Small intestine (tissue), 7 donors: ENCODE results near the gene MRPL20. TPM values are rescaled to one million over a fixed set of nuclear protein-coding genes. Genes with fewer than 3 reads are reported as not detected.

Source experiments
- DNase-seq, 2 donors: peaks; one replicate each; pipeline versions ENCODE4 v3.0.0 to v3.0.0-alpha.2; 2013
- FAIRE-seq: peaks from 2 replicates; lab custom pipeline; 2012; peaks lifted over from hg19 to GRCh38; lab: Jason Lieb, UNC
- H3K27ac ChIP-seq, 3 donors: one replicate each; pipeline ENCODE4 v1.5.1; 2013; ENCODE audit warnings: low read length in 2 of 3, mild to moderate bottlenecking in 2 of 3, control low read depth in 1 of 3, inconsistent platforms in 1 of 3, low read depth in 1 of 3, moderate library complexity in 1 of 3
- H3K27me3 ChIP-seq, 3 donors: one replicate each; pipeline ENCODE4 v1.6.1; 2013; ENCODE audit warnings: low read length in 3 of 3, inconsistent platforms in 1 of 3; ENCODE audit not compliant: control insufficient read depth in 3 of 3, insufficient read depth in 3 of 3
- H3K36me3 ChIP-seq, 3 donors: one replicate each; pipeline ENCODE4 v1.6.1; 2013; ENCODE audit warnings: low read length in 3 of 3, inconsistent platforms in 1 of 3, low read depth in 1 of 3, mild to moderate bottlenecking in 1 of 3, moderate library complexity in 1 of 3; ENCODE audit not compliant: control insufficient read depth in 3 of 3, insufficient read depth in 2 of 3
- H3K4me1 ChIP-seq, 3 donors: one replicate each; pipeline ENCODE4 v1.6.1; 2013; ENCODE audit warnings: low read length in 2 of 3, inconsistent platforms in 1 of 3, low read depth in 1 of 3, mild to moderate bottlenecking in 1 of 3, moderate library complexity in 1 of 3; ENCODE audit not compliant: control insufficient read depth in 3 of 3, insufficient read depth in 2 of 3
- H3K4me3 ChIP-seq, 3 donors: one replicate each; pipeline ENCODE4 v1.5.1; 2013; ENCODE audit warnings: low read length in 3 of 3, control low read depth in 1 of 3, inconsistent platforms in 1 of 3, low read depth in 1 of 3, mild to moderate bottlenecking in 1 of 3, moderate library complexity in 1 of 3
- H3K9me3 ChIP-seq, 2 donors: one replicate each; pipeline ENCODE4 v1.6.1; 2013; ENCODE audit warnings: low read depth in 1 of 2, low read length in 1 of 2; ENCODE audit not compliant: control insufficient read depth in 2 of 2, insufficient read depth in 1 of 2
- WGBS, 3 donors: extraction: QIAGEN DNeasy Blood & Tissue Kit; methylation state at CpG; one replicate each; pipeline ENCODE4 v1.1.7; 2013; 5-methylcytosine and 5-hydroxymethylcytosine counted together
- polyA plus RNA-seq, 4 donors: library from polyadenylated mRNA; stranded (reverse) in 3 of 4; unstranded in 1 of 4; fragments of 200-250 nt in 3 of 4; fragments of 120-200 nt in 1 of 4; gene quantifications; one replicate each; pipeline versions ENCODE4 v1.2.1 to v1.2.3, GENCODE V29; 2013
- donor health status: healthy with polysubstance abuse.
- donor health status: control.
- donor health status: control.
- donor health status: Bipolar disorder and iron deficiency.
- donor health status: healthy.

MRPL20 gene
- polyA plus RNA-seq, 4 donors = 135 to 221 (median 167) TPM

DNA sequence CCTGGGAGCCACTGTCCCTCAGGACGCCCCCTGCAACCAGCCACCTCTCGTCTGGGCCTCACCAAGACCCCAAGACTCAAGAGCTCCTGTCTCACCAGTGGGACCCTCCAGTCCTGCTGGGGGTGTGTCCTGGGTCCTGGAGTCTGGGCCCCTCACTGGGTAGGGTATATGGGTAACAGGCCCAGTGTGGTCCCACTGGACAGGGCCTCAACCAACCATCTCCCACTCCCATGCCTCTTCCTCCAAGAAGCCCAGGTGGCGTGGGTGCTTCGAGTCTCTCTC, 27.7 kb upstream of the MRPL20 start:
- H3K36me3 ChIP-seq = peaks cover 0 to 23% (median 0%) of the 10 kb centered on the region in 3 donors
- H3K4me1 ChIP-seq = peaks cover 0 to 84% (median 6%) of the 10 kb centered on the region in 3 donors
- no peaks in the 10 kb centered on the region for H3K27me3 ChIP-seq
- H3K9me3 ChIP-seq = no peaks in the 10 kb centered on the region
- FAIRE-seq = no peak
- H3K27ac ChIP-seq = peak overlapping the region in 2 of 3 donors; percentile 91 to 96
- no peak for DNase-seq
- WGBS, 3 donors = 64 to 96% (median 74%) methylated on average over 4 of the region's 4 CpGs
- no peak overlapping the region for H3K4me3 ChIP-seq

DNA sequence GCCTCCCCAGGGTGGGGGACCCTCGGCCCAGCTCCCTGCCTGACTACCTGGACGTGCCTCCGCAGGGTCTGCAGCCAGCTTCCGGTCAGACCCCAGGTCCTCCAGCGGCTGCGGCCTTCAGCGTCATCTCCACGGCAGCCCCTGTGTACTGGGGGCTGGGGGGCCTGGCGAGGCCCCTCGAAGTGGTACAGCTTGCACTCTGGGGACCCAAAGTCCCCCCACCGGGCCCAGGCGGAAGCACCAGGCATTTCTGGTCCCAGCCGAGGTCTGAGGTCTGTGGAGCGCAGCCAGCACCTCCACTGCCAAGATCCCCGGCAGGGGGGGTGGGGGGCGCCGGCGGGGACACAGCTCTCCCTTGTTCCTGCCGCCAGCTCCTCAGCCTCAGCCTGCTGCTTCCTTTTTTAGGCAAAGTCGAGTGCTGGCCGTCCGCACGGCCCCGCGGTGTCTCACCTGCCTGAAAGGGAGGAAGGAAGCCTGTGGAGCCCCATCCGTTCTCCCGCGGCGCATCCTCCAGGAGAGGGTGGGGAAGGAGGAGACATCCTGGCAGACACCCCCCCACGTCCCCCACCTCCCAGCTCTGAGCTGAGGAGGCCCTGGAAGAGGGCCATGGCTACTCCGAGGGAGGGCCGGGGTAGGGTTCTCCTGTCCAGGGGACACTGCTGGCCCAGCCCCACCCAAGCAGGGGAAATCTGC, 27.2 kb upstream of the MRPL20 start:
- Histone ChIP-seq H3K27ac (peak overlapping the region in 2 of 3 donors; percentile 91 to 96), H3K36me3 (peaks cover 0 to 23% (median 0%) of the 10 kb centered on the region in 3 donors), H3K27me3 (no peaks in the 10 kb centered on the region), H3K9me3 (no peaks in the 10 kb centered on the region), H3K4me3 (no peak overlapping the region), H3K4me1 (peaks cover 0 to 88% (median 6%) of the 10 kb centered on the region in 3 donors)
- no peak for FAIRE-seq
- DNase-seq = peak in 1 of 2 donors; percentile 42
- 31 to 56% (median 49%) methylated on average over 26 to 32 of the region's 32 CpGs for WGBS, 3 donors

DNA sequence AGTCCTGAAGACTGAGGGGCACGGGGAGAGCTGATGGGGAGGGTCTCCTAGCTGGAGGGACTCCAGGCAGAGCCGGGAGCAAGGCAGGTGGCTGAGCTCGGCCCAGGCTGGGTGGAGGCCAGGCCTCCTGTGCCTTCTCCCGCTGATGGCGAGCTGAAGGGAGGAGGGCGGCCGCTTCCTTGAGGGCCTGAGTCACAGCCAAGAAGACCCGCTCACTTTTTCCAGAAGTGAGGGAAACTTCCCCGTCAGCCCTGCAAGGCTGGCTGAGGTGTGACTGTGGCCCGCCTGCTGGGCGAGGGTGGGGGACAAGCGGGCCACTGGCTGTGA, 26.7 kb upstream of the MRPL20 start:
- H3K4me1 ChIP-seq = peaks cover 0 to 88% (median 6%) of the 10 kb centered on the region in 3 donors
- 24 to 39% (median 35%) methylated on average over 8 to 12 of the region's 12 CpGs for WGBS, 3 donors
- H3K9me3 ChIP-seq = no peaks in the 10 kb centered on the region
- H3K27ac ChIP-seq = peak overlapping the region in 2 of 3 donors; percentile 91 to 96
- peaks cover 0 to 19% (median 0%) of the 10 kb centered on the region in 3 donors for H3K36me3 ChIP-seq
- no peak overlapping the region for H3K4me3 ChIP-seq
- no peak for FAIRE-seq
- H3K27me3 ChIP-seq = no peaks in the 10 kb centered on the region
- peak in 1 of 2 donors; percentile 51 for DNase-seq

DNA sequence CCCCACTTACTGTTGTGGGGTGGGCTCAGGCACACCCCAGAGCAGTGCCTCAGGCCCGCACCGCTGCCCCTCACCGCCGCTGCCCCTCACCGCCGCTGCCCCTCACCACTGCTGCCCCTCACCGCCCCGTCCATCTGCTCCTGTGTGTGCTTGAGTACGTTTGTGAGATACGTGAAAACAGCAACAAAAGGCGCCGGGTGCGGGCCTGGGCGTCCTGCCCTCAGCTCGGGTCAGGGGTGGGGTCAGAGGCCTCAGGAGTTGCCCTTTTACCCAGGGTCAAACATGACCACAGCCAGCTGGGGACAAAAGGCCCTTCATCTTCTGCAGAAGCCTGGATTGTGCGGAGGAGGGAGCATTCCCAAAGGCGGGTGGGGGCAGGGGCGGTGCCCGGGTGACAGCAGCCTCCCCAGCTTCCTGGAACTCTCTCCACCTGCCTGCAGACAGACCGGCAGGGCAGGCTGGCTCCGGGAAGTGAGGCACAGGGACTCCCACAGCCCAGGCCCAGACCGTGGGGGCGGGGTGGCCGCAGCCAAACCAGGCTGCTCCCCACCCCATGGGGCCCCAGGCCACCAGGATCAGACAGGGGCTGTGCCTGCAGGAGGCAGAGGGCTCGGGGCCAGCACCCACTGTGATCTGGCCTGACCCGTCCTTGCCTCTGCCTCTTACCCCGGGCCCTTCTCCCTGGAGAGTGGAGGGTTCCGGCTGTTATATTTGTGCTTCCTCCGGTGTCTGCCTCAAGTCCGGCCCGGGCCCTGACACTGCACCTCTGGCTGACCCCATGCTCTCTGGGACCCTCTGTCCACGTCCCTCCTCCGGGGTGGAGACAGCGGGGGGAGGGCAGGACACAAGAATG, 26.1 kb upstream of the MRPL20 start:
- 24 to 52% (median 36%) methylated on average over 29 to 34 of the region's 34 CpGs for WGBS, 3 donors
- Histone ChIP-seq H3K4me1 (peaks cover 0 to 84% (median 6%) of the 10 kb centered on the region in 3 donors), H3K36me3 (peaks cover 0 to 14% (median 0%) of the 10 kb centered on the region in 3 donors), H3K27me3 (no peaks in the 10 kb centered on the region), H3K4me3 (no peak overlapping the region), H3K27ac (peak overlapping the region in 2 of 3 donors; percentile 91 to 96), H3K9me3 (peaks cover 0 to 2% of the 10 kb centered on the region in 2 donors)
- FAIRE-seq (no peak), DNase-seq (peak; percentile 81 to 94)

GRCh38 chr1:1432274-1432950, 25.3 kb upstream of the MRPL20 start:
- H3K4me1 ChIP-seq = peaks cover 0 to 78% (median 6%) of the 10 kb centered on the region in 3 donors
- DNase-seq (no peak), FAIRE-seq (no peak)
- H3K4me3 ChIP-seq = no peak overlapping the region
- peaks cover 0 to 2% of the 10 kb centered on the region in 2 donors for H3K9me3 ChIP-seq
- WGBS, 3 donors = 64 to 76% (median 71%) methylated on average over 28 of the region's 28 CpGs
- H3K27me3 ChIP-seq = no peaks in the 10 kb centered on the region
- H3K36me3 ChIP-seq = peaks cover 0 to 9% (median 0%) of the 10 kb centered on the region in 3 donors
- H3K27ac ChIP-seq = peak overlapping the region in 2 of 3 donors; percentile 91 to 96

GRCh38 chr1:1431845-1432273, 24.8 kb upstream of the MRPL20 start:
- FAIRE-seq (no peak), DNase-seq (peak in 1 of 2 donors; percentile 88)

GRCh38 chr1:1430992-1431844, 24.1 kb upstream of the MRPL20 start:
- H3K27me3 ChIP-seq = peaks cover 0 to 6% (median 0%) of the 10 kb centered on the region in 3 donors
- peak overlapping the region in 2 of 3 donors; percentile 91 to 96 for H3K27ac ChIP-seq
- peaks cover 0 to 2% of the 10 kb centered on the region in 2 donors for H3K9me3 ChIP-seq
- 52 to 63% (median 59%) methylated on average over 15 to 18 of the region's 18 CpGs for WGBS, 3 donors
- no peaks in the 10 kb centered on the region for H3K36me3 ChIP-seq
- H3K4me1 ChIP-seq = peaks cover 0 to 72% (median 6%) of the 10 kb centered on the region in 3 donors
- DNase-seq (peak in 1 of 2 donors; percentile 89), FAIRE-seq (no peak)
- peak overlapping the region in 1 of 3 donors; percentile 39 for H3K4me3 ChIP-seq

More at GRCh38 chr1:1431845-1432273, 24.8 kb upstream of the MRPL20 start:
- Histone ChIP-seq H3K4me1 (peaks cover 0 to 73% (median 6%) of the 10 kb centered on the region in 3 donors), H3K36me3 (peaks cover 0 to 3% (median 0%) of the 10 kb centered on the region in 3 donors), H3K27ac (peak overlapping the region in 2 of 3 donors; percentile 91 to 96), H3K9me3 (peaks cover 0 to 2% of the 10 kb centered on the region in 2 donors), H3K4me3 (peak overlapping the region in 1 of 3 donors; percentile 25), H3K27me3 (peaks cover 0 to 2% (median 0%) of the 10 kb centered on the region in 3 donors)
- 41 to 43% (median 42%) methylated on average over 5 of the region's 5 CpGs for WGBS, 3 donors
